Endodermal cell (in vitro differentiated cells): Measurements from ENCODE around the gene TRAPPC8. TPM values are rescaled to one million over a fixed set of nuclear protein-coding genes. Genes with fewer than 3 reads are reported as not detected.
"Not testable (repeated sequence)": the region's sequence is repeated elsewhere in the genome, so short reads cannot be mapped to it uniquely, and the experiment has no call there.

Source experiments
- DNase-seq: peaks from one replicate; pipeline ENCODE4 v3.0.0-alpha.2; 2017
- H3K27ac ChIP-seq: 2 replicates; pipeline ENCODE4 v1.5.1; 2013; ENCODE audit warnings: mild to moderate bottlenecking, low read depth, low read length, moderate library complexity
- H3K27me3 ChIP-seq: 2 replicates; pipeline ENCODE4 v1.6.1; 2013; ENCODE audit warnings: mild to moderate bottlenecking, low read length, moderate library complexity; ENCODE audit not compliant: insufficient read depth, control insufficient read depth, poor library complexity, severe bottlenecking
- H3K36me3 ChIP-seq: 2 replicates; pipeline ENCODE4 v1.7.0; 2013; ENCODE audit warnings: mild to moderate bottlenecking, low read length, moderate library complexity; ENCODE audit not compliant: control insufficient read depth, insufficient read depth
- H3K4me1 ChIP-seq: one replicate; pipeline ENCODE4 v1.7.0; 2013; ENCODE audit warnings: low read length; ENCODE audit not compliant: control insufficient read depth, insufficient read depth
- H3K4me3 ChIP-seq: 2 replicates; pipeline ENCODE4 v1.5.1; 2013; ENCODE audit warnings: mild to moderate bottlenecking, low read length, moderate library complexity
- H3K9ac ChIP-seq: 2 replicates; pipeline ENCODE4 v1.6.1; 2013; ENCODE audit warnings: mild to moderate bottlenecking, low read length, moderate library complexity; ENCODE audit not compliant: poor library complexity, severe bottlenecking; ENCODE audit errors: extremely low read depth
- H3K9me3 ChIP-seq: 2 replicates; pipeline ENCODE4 v1.6.1; 2013; ENCODE audit warnings: mild to moderate bottlenecking, low read length, moderate library complexity; ENCODE audit not compliant: control insufficient read depth
- H3K27ac Mint-ChIP-seq: 2 replicates; pipeline ENCODE4 v1.8.0; 2020; ENCODE audit warnings: mixed read lengths
- H3K27me3 Mint-ChIP-seq: 2 replicates; pipeline ENCODE4 v1.8.0; 2021; ENCODE audit warnings: mild to moderate bottlenecking, mixed read lengths; ENCODE audit not compliant: insufficient read depth
- H3K36me3 Mint-ChIP-seq: 2 replicates; pipeline ENCODE4 v1.8.0; 2020; ENCODE audit warnings: low read depth, mixed read lengths
- H3K4me1 Mint-ChIP-seq: 2 replicates; pipeline ENCODE4 v1.8.0; 2020; ENCODE audit warnings: mixed read lengths
- H3K4me3 Mint-ChIP-seq: 2 replicates; pipeline ENCODE4 v1.8.0; 2020; ENCODE audit warnings: mild to moderate bottlenecking, moderate library complexity, mixed read lengths
- H3K9me3 Mint-ChIP-seq: 2 replicates; pipeline ENCODE4 v1.8.0; 2020; ENCODE audit warnings: mild to moderate bottlenecking, mixed read lengths
- WGBS, 2 experiments: methylation state at CpG; one replicate each; pipeline versions ENCODE4 v1.1.5 to v1.1.7; 2013; ENCODE audit warnings: missing lambda C conversion rate in 2 of 2, mixed read lengths in 1 of 2; ENCODE audit not compliant: insufficient coverage in 1 of 2, insufficient read length in 1 of 2; 5-methylcytosine and 5-hydroxymethylcytosine counted together
- total RNA-seq, 2 donors: library from RNA; stranded (reverse); fragmentation: NEBNext Ultra II Directional in 1 of 2; extraction: Animal tissue kit (Norgen Biotek cat#: 25700) in 1 of 2; gene quantifications; 2 replicates in 1 of 2; 3 replicates in 1 of 2; pipeline ENCODE4 v1.2.1, GENCODE V29; 2021
- TF ChIP-seq, protein P1 (sequence below): fragments of 200-600 bp; sonication (generic); conservative IDR thresholded peaks from 2 replicates; pipeline ENCODE4 v1.5.0; 2021; ENCODE audit warnings: antibody characterized with exemption, mild to moderate bottlenecking

Gene TRAPPC8
- total RNA-seq, 2 donors from 2014 or later: 45.2 to 49.0 TPM

GRCh38 chr18:31801078-31801477 lies 141.8 kb downstream of the TRAPPC8 start:
- 80 to 86% methylated on average over 1 to 2 of the region's 2 CpGs for WGBS, 2 experiments
- Mint-ChIP-seq H3K36me3 (peaks cover 6% of the 10 kb centered on the region), H3K27me3 (no peaks in the 10 kb centered on the region), H3K4me3 (no peak overlapping the region), H3K4me1 (peaks cover 17% of the 10 kb centered on the region), H3K27ac (no peak overlapping the region), H3K9me3 (no peaks in the 10 kb centered on the region)
- Histone ChIP-seq H3K36me3 (no peaks in the 10 kb centered on the region), H3K4me1 (no peaks in the 10 kb centered on the region), H3K4me3 (no peak overlapping the region), H3K9me3 (peaks cover 12% of the 10 kb centered on the region), H3K27ac (no peak overlapping the region), H3K27me3 (no peaks in the 10 kb centered on the region), H3K9ac (no peak overlapping the region)
- no peak for DNase-seq
- TF ChIP-seq, protein P1, sequence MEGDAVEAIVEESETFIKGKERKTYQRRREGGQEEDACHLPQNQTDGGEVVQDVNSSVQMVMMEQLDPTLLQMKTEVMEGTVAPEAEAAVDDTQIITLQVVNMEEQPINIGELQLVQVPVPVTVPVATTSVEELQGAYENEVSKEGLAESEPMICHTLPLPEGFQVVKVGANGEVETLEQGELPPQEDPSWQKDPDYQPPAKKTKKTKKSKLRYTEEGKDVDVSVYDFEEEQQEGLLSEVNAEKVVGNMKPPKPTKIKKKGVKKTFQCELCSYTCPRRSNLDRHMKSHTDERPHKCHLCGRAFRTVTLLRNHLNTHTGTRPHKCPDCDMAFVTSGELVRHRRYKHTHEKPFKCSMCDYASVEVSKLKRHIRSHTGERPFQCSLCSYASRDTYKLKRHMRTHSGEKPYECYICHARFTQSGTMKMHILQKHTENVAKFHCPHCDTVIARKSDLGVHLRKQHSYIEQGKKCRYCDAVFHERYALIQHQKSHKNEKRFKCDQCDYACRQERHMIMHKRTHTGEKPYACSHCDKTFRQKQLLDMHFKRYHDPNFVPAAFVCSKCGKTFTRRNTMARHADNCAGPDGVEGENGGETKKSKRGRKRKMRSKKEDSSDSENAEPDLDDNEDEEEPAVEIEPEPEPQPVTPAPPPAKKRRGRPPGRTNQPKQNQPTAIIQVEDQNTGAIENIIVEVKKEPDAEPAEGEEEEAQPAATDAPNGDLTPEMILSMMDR: no peak

GRCh38 chr18:31799257-31799656 lies 143.7 kb downstream of the TRAPPC8 start:
- not testable (repeated sequence) for H3K4me1 ChIP-seq, H3K4me3 Mint-ChIP-seq, H3K27me3 ChIP-seq, H3K36me3 ChIP-seq, H3K27ac ChIP-seq, DNase-seq, H3K9ac ChIP-seq, H3K27ac Mint-ChIP-seq, H3K4me3 ChIP-seq, H3K27me3 Mint-ChIP-seq
- Mint-ChIP-seq H3K4me1 (peaks cover 17% of the 10 kb centered on the region), H3K9me3 (peaks cover 11% of the 10 kb centered on the region), H3K36me3 (peaks cover 12% of the 10 kb centered on the region)
- peaks cover 12% of the 10 kb centered on the region for H3K9me3 ChIP-seq
- WGBS, 2 experiments: 86 to 95% methylated on average over 3 to 5 of the region's 5 CpGs

GRCh38 chr18:31798399-31798798 lies 144.5 kb downstream of the TRAPPC8 start:
- WGBS, 2 experiments: 92% methylated on average over 2 of the region's 2 CpGs; no CpG with 5 or more reads in 1 of the 2 experiments
- Histone ChIP-seq H3K27me3 (no peaks in the 10 kb centered on the region), H3K9ac (peak overlapping the region; percentile 3), H3K4me3 (no peak overlapping the region), H3K36me3 (no peaks in the 10 kb centered on the region), H3K9me3 (peaks cover 9% of the 10 kb centered on the region), H3K4me1 (no peaks in the 10 kb centered on the region), H3K27ac (no peak overlapping the region)
- no peak overlapping the region for H3K27ac Mint-ChIP-seq
- H3K27me3 Mint-ChIP-seq: no peaks in the 10 kb centered on the region
- DNase-seq: no peak
- peaks cover 12% of the 10 kb centered on the region for H3K36me3 Mint-ChIP-seq
- TF ChIP-seq, protein P1: no peak
- H3K4me1 Mint-ChIP-seq: peaks cover 20% of the 10 kb centered on the region
- H3K9me3 Mint-ChIP-seq: peaks cover 11% of the 10 kb centered on the region
- no peak overlapping the region for H3K4me3 Mint-ChIP-seq

DNA sequence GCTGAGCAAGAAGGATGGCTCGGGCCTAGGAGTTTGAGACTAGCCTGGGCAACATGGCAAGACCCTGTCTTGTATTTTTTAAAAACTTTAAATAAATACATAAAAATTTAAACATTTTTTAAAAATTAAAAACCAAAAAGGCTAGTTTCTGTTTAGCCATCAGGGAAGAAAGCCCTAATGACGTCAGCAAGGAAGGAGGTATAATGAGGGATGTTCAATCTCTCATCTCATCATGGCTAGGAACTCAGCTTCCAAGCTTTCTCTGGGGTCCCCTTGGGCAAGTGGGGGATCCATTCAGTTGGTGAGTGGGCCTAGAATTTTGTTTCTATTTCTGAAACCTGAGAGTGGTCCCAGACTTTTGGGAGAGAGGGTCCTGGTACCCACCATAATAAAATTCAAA lies 147.2 kb downstream of the TRAPPC8 start:
- no peaks in the 10 kb centered on the region for H3K9me3 ChIP-seq
- Mint-ChIP-seq H3K4me1 (peaks cover 16% of the 10 kb centered on the region), H3K9me3 (peaks cover 11% of the 10 kb centered on the region), H3K4me3 (no peak overlapping the region), H3K36me3 (peaks cover 9% of the 10 kb centered on the region), H3K27me3 (no peaks in the 10 kb centered on the region), H3K27ac (no peak overlapping the region)
- TF ChIP-seq, protein P1: no peak
- no peaks in the 10 kb centered on the region for H3K36me3 ChIP-seq
- H3K4me3 ChIP-seq: no peak overlapping the region
- no peak overlapping the region for H3K27ac ChIP-seq
- WGBS, 2 experiments: 97% methylated on average over 2 of the region's 2 CpGs; no CpG with 5 or more reads in 1 of the 2 experiments
- H3K9ac ChIP-seq: no peak overlapping the region
- no peaks in the 10 kb centered on the region for H3K27me3 ChIP-seq
- DNase-seq: no peak
- no peaks in the 10 kb centered on the region for H3K4me1 ChIP-seq
